Endodermal cell (in vitro differentiated cells): ENCODE results near the gene FRY. TPM values are rescaled to one million over a fixed set of nuclear protein-coding genes. Genes with fewer than 3 reads are reported as not detected.

Experiments used
- DNase-seq: peaks from one replicate; pipeline ENCODE4 v3.0.0-alpha.2; 2017
- H3K27ac ChIP-seq: 2 replicates; pipeline ENCODE4 v1.5.1; 2013; ENCODE audit warnings: mild to moderate bottlenecking, low read depth, low read length, moderate library complexity
- H3K27me3 ChIP-seq: 2 replicates; pipeline ENCODE4 v1.6.1; 2013; ENCODE audit warnings: mild to moderate bottlenecking, low read length, moderate library complexity; ENCODE audit not compliant: insufficient read depth, control insufficient read depth, poor library complexity, severe bottlenecking
- H3K36me3 ChIP-seq: 2 replicates; pipeline ENCODE4 v1.7.0; 2013; ENCODE audit warnings: mild to moderate bottlenecking, low read length, moderate library complexity; ENCODE audit not compliant: control insufficient read depth, insufficient read depth
- H3K4me1 ChIP-seq: one replicate; pipeline ENCODE4 v1.7.0; 2013; ENCODE audit warnings: low read length; ENCODE audit not compliant: control insufficient read depth, insufficient read depth
- H3K4me3 ChIP-seq: 2 replicates; pipeline ENCODE4 v1.5.1; 2013; ENCODE audit warnings: mild to moderate bottlenecking, low read length, moderate library complexity
- H3K9ac ChIP-seq: 2 replicates; pipeline ENCODE4 v1.6.1; 2013; ENCODE audit warnings: mild to moderate bottlenecking, low read length, moderate library complexity; ENCODE audit not compliant: poor library complexity, severe bottlenecking; ENCODE audit errors: extremely low read depth
- H3K9me3 ChIP-seq: 2 replicates; pipeline ENCODE4 v1.6.1; 2013; ENCODE audit warnings: mild to moderate bottlenecking, low read length, moderate library complexity; ENCODE audit not compliant: control insufficient read depth
- H3K27ac Mint-ChIP-seq: 2 replicates; pipeline ENCODE4 v1.8.0; 2020; ENCODE audit warnings: mixed read lengths
- H3K27me3 Mint-ChIP-seq: 2 replicates; pipeline ENCODE4 v1.8.0; 2021; ENCODE audit warnings: mild to moderate bottlenecking, mixed read lengths; ENCODE audit not compliant: insufficient read depth
- H3K36me3 Mint-ChIP-seq: 2 replicates; pipeline ENCODE4 v1.8.0; 2020; ENCODE audit warnings: low read depth, mixed read lengths
- H3K4me1 Mint-ChIP-seq: 2 replicates; pipeline ENCODE4 v1.8.0; 2020; ENCODE audit warnings: mixed read lengths
- H3K4me3 Mint-ChIP-seq: 2 replicates; pipeline ENCODE4 v1.8.0; 2020; ENCODE audit warnings: mild to moderate bottlenecking, moderate library complexity, mixed read lengths
- H3K9me3 Mint-ChIP-seq: 2 replicates; pipeline ENCODE4 v1.8.0; 2020; ENCODE audit warnings: mild to moderate bottlenecking, mixed read lengths
- CTCF ChIP-seq: fragments of 200-600 bp; sonication (generic); conservative IDR thresholded peaks from 2 replicates; pipeline ENCODE4 v1.5.0; 2021; ENCODE audit warnings: antibody characterized with exemption, mild to moderate bottlenecking
- WGBS, 2 experiments: methylation state at CpG; one replicate each; pipeline versions ENCODE4 v1.1.5 to v1.1.7; 2013; ENCODE audit warnings: missing lambda C conversion rate in 2 of 2, mixed read lengths in 1 of 2; ENCODE audit not compliant: insufficient coverage in 1 of 2, insufficient read length in 1 of 2; 5-methylcytosine and 5-hydroxymethylcytosine counted together
- total RNA-seq, 2 donors: library from RNA; stranded (reverse); fragmentation: NEBNext Ultra II Directional in 1 of 2; extraction: Animal tissue kit (Norgen Biotek cat#: 25700) in 1 of 2; gene quantifications; 2 replicates in 1 of 2; 3 replicates in 1 of 2; pipeline ENCODE4 v1.2.1, GENCODE V29; 2021

FRY gene
- total RNA-seq, 2 donors from 2014 or later, result 20.1 to 30.8 TPM

GRCh38 chr13:32040689-32041088 is 9.1 kb downstream of the FRY start:
- Histone ChIP-seq H3K9me3 (no peaks in the 10 kb centered on the region), H3K36me3 (no peaks in the 10 kb centered on the region), H3K9ac (no peak overlapping the region), H3K27ac (no peak overlapping the region), H3K27me3 (no peaks in the 10 kb centered on the region), H3K4me3 (no peak overlapping the region), H3K4me1 (peaks cover 4% of the 10 kb centered on the region)
- DNase-seq, result no peak
- peaks cover 3% of the 10 kb centered on the region for H3K36me3 Mint-ChIP-seq
- H3K27me3 Mint-ChIP-seq, result no peaks in the 10 kb centered on the region
- no peak for TF ChIP-seq CTCF
- WGBS, 2 experiments, result 93 to 100% methylated on average over 2 to 3 of the region's 3 CpGs
- H3K4me1 Mint-ChIP-seq, result peaks cover 11% of the 10 kb centered on the region
- no peak overlapping the region for H3K4me3 Mint-ChIP-seq
- no peak overlapping the region for H3K27ac Mint-ChIP-seq
- H3K9me3 Mint-ChIP-seq, result no peaks in the 10 kb centered on the region

- peaks cover 12% of the 10 kb centered on the region for H3K4me1 Mint-ChIP-seq
- WGBS, 2 experiments, result 86 to 96% methylated on average over 1 to 5 of the region's 5 CpGs
- H3K4me3 Mint-ChIP-seq, result no peak overlapping the region
- no peak overlapping the region for H3K27ac ChIP-seq
- H3K4me1 ChIP-seq, result peaks cover 4% of the 10 kb centered on the region
- H3K27ac Mint-ChIP-seq, result no peak overlapping the region
- H3K27me3 ChIP-seq, result no peaks in the 10 kb centered on the region
- peaks cover 3% of the 10 kb centered on the region for H3K36me3 Mint-ChIP-seq
- no peak for DNase-seq
- H3K9me3 Mint-ChIP-seq, result no peaks in the 10 kb centered on the region
- no peaks in the 10 kb centered on the region for H3K27me3 Mint-ChIP-seq
- no peaks in the 10 kb centered on the region for H3K36me3 ChIP-seq
- no peaks in the 10 kb centered on the region for H3K9me3 ChIP-seq
- no peak overlapping the region for H3K9ac ChIP-seq
- no peak for TF ChIP-seq CTCF
- no peak overlapping the region for H3K4me3 ChIP-seq
Observed at GRCh38 chr13:32041429-32041828, 9.9 kb downstream of the FRY start.

- Mint-ChIP-seq H3K9me3 (no peaks in the 10 kb centered on the region), H3K36me3 (peaks cover 3% of the 10 kb centered on the region), H3K27me3 (no peaks in the 10 kb centered on the region), H3K27ac (no peak overlapping the region), H3K4me1 (peaks cover 6% of the 10 kb centered on the region), H3K4me3 (no peak overlapping the region)
- no peak for DNase-seq
- Histone ChIP-seq H3K4me3 (no peak overlapping the region), H3K4me1 (peaks cover 4% of the 10 kb centered on the region), H3K36me3 (no peaks in the 10 kb centered on the region), H3K9me3 (no peaks in the 10 kb centered on the region), H3K9ac (no peak overlapping the region), H3K27ac (no peak overlapping the region), H3K27me3 (no peaks in the 10 kb centered on the region)
- no peak for TF ChIP-seq CTCF
Observed at GRCh38 chr13:32042551-32042950, 11.0 kb downstream of the FRY start.
